ENCODE data around the gene SLC9A3.

GRCh38 chr5:572398-573019, 48.3 kb upstream of the SLC9A3 start:
- TF ChIP-seq FOXA1 (IDR thresholded peaks at IDR 0.05) (no peak), SP1 (IDR thresholded peaks at IDR 0.05) (no peak), PKNOX1 (IDR thresholded peaks at IDR 0.05) (no peak)
